ENCODE results near the gene DGKE.

DGKE gene

DNA sequence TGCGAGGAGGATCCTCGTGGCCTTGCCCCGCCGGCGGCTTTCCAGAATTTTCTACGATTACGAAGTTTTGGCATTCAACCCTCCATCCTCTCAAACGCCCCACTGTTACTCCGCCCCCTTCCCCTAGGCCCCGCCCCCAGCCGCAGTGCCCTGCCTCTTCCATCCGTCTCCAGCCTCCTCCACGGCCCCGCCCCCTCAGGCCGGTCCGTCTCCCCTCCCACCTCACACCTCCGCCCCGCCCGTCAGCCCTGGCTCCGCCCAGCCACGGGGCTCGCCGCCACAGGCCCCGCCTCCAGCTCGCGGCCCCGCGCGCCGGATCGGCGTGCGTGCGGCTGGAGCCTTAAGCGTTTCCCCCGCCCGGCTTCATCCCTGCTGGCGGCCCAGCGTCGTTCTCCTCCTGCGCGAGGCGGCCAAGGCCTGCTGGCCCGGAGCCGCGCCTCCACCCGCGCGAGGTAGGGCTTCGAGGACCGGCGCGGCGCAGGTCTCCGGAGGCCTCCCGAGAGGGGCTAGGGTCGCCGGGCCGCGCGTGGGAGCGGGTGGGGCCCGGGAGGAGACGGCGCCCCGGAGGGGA lies at the start of gene DGKE, which contains the start of gene C17orf67:
TSS of gene DGKE (plus strand) at position 343 of the 571 bp plus-strand sequence. CDS start 645 bp downstream, outside the sequence.
TSS of gene C17orf67 (minus strand) at position 112 of the 571 bp plus-strand sequence. CDS start 18,110 bp downstream, outside the sequence.
- DNase-seq (ENCODE audit: low spot score): peak; percentile 99
- Histone ChIP-seq H3K4me3 (peak within 1 kb of the TSS; percentile 78), H3K27ac (peak within 1 kb of the TSS; percentile 90)
- TF ChIP-seq, protein P1, sequence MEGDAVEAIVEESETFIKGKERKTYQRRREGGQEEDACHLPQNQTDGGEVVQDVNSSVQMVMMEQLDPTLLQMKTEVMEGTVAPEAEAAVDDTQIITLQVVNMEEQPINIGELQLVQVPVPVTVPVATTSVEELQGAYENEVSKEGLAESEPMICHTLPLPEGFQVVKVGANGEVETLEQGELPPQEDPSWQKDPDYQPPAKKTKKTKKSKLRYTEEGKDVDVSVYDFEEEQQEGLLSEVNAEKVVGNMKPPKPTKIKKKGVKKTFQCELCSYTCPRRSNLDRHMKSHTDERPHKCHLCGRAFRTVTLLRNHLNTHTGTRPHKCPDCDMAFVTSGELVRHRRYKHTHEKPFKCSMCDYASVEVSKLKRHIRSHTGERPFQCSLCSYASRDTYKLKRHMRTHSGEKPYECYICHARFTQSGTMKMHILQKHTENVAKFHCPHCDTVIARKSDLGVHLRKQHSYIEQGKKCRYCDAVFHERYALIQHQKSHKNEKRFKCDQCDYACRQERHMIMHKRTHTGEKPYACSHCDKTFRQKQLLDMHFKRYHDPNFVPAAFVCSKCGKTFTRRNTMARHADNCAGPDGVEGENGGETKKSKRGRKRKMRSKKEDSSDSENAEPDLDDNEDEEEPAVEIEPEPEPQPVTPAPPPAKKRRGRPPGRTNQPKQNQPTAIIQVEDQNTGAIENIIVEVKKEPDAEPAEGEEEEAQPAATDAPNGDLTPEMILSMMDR (IDR thresholded peaks at IDR 0.05): no peak

DNA sequence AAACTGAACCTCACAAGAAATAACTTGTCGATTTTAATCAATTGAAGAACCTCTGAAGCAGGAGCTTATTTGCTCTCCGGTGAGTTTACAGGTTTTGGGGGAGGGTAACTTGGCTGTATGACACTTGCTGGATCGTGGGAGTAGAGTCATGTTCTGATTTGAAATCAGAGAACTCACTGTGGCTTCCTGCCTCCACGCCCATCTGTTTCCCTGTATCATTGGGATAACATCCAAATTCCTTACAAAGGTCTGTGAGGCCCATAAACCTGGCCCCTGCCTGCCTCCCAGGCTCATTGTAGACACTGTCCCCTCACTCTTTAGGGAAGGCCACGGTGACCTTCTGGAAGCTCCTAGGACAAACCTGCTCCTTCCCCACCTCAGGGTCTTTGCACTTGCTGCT lies 48.5 kb upstream of the DGKE start:
- TF ChIP-seq, protein P1 (IDR thresholded peaks at IDR 0.05): no peak
- Histone ChIP-seq H3K4me3 (no peak overlapping the region), H3K27ac (no peak overlapping the region)
- peak; percentile 45 for DNase-seq (ENCODE audit: low spot score)

DNA sequence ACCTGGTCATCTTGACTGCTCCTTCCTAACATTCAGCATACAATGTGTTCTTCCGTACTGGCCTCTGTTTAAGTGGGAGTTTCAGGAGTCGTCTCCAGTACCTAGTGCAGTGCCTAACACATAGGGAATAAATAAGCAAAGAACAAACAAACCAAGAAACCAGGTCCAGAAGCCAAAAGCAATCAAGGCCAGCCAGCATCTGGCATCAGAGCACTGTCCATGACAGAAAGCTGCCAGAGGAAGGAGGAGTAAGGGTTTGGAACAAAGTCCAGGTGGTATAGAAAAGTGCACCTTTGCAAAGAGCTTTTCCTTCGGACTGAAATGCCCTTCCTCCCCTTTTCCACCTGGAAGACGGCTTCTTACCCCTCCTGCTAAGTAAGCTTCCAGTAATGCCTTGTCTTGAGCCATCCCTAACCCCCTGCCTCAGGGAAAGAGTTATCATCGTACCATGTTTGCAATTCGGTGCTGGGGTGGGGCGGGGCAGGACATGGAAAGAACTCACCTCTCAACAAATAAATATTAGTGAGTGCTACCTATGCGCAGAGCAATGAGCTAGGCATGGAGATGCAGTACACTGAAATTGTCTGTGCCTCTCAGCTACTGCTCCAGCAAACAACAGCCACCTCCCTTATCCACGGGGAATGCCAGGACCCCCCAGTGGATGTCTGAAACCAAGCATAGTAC lies 47.8 kb upstream of the DGKE start:
- Histone ChIP-seq H3K27ac (no peak overlapping the region), H3K4me3 (no peak overlapping the region)
- DNase-seq (ENCODE audit: low spot score): peak; percentile 28
- TF ChIP-seq, protein P1 (IDR thresholded peaks at IDR 0.05): no peak

DNA sequence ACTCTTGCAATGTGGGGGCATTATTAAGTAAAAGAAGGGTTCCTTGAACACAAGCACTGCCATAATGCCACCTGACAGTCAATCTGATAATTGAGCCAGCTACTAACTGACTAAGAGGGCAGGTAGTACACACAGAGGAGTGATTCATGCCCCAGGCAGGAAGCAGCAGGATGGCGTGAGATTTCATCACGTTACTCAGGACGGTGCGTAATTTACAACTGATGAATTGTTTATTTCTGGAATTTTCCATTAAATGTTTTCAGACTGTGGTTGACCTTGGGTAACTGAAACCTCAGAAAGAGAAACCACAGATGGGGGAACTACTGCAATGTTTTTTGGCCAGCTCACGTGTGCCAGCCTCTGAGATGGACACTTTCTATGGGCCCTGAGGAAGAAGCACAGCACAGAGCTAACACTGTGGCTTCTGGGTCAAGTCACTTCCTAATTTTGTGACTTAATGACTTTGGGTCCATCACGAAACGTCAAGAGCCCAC lies 46.9 kb upstream of the DGKE start:
- TF ChIP-seq, protein P1 (IDR thresholded peaks at IDR 0.05): no peak
- H3K27ac ChIP-seq: no peak overlapping the region

DNA sequence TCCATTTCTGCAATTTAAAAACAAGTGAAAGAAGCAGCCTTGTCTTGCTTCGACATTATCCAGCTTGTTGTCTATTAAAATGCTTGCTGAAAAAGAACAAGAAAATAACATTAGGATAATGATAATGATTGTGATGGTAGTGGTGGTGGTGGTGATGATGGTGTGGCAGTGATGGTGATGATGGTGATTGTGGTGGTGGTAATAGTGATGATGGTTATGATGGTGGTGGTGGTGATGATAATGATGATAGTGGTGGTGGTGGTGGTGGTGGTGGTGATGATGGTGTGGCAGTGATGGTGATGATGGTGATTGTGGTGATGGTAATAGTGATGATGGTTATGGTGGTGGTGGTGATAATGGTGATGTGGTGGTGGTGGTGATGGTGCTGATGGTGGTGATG lies 41.7 kb upstream of the DGKE start:
- no peak overlapping the region for H3K4me3 ChIP-seq
- H3K27ac ChIP-seq: no peak overlapping the region
- TF ChIP-seq, protein P1 (IDR thresholded peaks at IDR 0.05): no peak
- DNase-seq (ENCODE audit: low spot score): no peak

More for the DNA sequence above, 46.9 kb upstream of the DGKE start:
- no peak overlapping the region for H3K4me3 ChIP-seq
- peak; percentile 22 for DNase-seq (ENCODE audit: low spot score)

DNA sequence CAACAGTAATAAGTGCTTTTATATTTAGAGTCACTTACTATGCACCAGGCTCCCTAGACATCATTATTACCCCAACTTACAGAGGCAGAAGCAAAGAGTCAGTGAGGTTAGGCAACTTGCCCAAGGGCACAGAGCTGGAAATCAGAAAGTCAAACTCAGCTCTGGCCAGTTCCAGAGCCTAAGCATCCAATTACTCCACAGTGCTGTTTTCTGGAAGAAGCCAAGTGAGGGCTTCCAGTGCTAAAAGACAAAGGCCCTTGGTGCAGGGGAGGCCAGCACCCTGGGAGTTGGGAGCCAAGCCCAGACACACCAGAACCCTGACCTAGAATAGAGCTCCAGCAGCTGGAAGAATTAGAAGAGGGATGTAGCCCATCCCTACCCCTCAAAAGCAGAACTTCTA lies 40.4 kb upstream of the DGKE start:
- DNase-seq (ENCODE audit: low spot score): peak; percentile 29
- TF ChIP-seq, protein P1 (IDR thresholded peaks at IDR 0.05): no peak
- Histone ChIP-seq H3K4me3 (no peak overlapping the region), H3K27ac (no peak overlapping the region)
